Omental fat pad (tissue), 4 donors: ENCODE results near the gene BLCAP. TPM values are rescaled to one million over a fixed set of nuclear protein-coding genes. Genes with fewer than 3 reads are reported as not detected.
"Not testable (repeated sequence)": the region's sequence is repeated elsewhere in the genome, so short reads cannot be mapped to it uniquely, and the experiment has no call there.

Experiments
- ATAC-seq: fragments of 150-250 bp; one replicate; pipeline ENCODE4 v1.9.1; 2016; ENCODE audit warnings: mild to moderate bottlenecking, moderate library complexity; ENCODE audit not compliant: low FRiP score
- DNase-seq: peaks from one replicate; pipeline ENCODE4 v3.0.0-alpha.2; 2019; ENCODE audit warnings: low spot score
- CTCF ChIP-seq, 3 donors: fragments of 450-650 bp; IDR thresholded peaks; one replicate each; pipeline ENCODE4 v1.5.1; 2016 to 2017; ENCODE audit warnings: antibody characterized with exemption in 3 of 3, mild to moderate bottlenecking in 3 of 3, moderate library complexity in 2 of 3
- total RNA-seq, 4 donors: library from RNA; depleted of rRNA; stranded (reverse); fragments of >200 nt; gene quantifications; one replicate each; pipeline ENCODE4 v1.1.0, GENCODE V29; 2016

Gene BLCAP
- total RNA-seq, 4 donors from 2014 or later: 58.6 to 197 (median 82.1) TPM

DNA sequence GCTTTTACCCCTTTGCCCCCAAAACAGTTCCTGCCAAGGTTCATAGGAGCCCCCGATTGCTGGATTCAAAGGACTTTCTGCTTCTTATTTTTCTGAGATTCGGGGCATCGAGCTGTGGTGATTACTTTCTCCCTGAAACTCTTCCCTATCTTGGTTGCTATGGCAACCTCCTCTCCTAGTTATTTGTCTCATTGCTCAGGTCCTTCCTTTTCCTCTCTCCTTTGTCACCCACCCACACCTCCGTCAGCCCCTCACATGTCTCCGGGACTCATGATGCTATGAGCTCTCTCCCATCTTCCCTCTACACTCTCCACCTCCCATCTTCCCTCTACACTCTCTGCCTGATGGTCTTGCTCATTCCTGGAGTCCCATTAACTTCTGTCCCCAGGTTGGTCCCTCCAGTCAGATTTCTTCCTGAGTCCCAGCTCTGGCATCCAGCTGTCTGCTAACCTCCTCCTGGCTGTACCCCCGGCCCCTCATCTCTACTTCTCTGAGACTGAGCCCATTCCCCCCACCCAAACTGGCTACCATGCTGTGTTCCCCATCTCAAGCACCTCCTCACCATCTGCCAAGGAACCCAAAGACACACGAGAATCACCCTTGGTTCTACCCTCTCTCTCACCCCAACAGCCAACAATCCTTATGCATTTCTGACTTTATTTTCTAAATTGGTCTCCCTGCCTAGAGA, 36.9 kb downstream of the BLCAP start:
- DNase-seq: no peak
- TF ChIP-seq CTCF (IDR thresholded peaks at IDR 0.05): no peak
- no peak for ATAC-seq

GRCh38 chr20:37486209-37486608, 41.5 kb downstream of the BLCAP start:
- not testable (repeated sequence) for DNase-seq

GRCh38 chr20:37484331-37484730, 43.3 kb downstream of the BLCAP start:
- ATAC-seq (no peak), DNase-seq (no peak)
- TF ChIP-seq CTCF (IDR thresholded peaks at IDR 0.05): no peak

More at GRCh38 chr20:37486209-37486608, 41.5 kb downstream of the BLCAP start:
- not testable (repeated sequence) for ATAC-seq

- no peak for TF ChIP-seq CTCF (IDR thresholded peaks at IDR 0.05)
- ATAC-seq (no peak), DNase-seq (no peak)
These were observed 46.1 kb downstream of the BLCAP start for GRCh38 chr20:37481610-37482009.

DNA sequence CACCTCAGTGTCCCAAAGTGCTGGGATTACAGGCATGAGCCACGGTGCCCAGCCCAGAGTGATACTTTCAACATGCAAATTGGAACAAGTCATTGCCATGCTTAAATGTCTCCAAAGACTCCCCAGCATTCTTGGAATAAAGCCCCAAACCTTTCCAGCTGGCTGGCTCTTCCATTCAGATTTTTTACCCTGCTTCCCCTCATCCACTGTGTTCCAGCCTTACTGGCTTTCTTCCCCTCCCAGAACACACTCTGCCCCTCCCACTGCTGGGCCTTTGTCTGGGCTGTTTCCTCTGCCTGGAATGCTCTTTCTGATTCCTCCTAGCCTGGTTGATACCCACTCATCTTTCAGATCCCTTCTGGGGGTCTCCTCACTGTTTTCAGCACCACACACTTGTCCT, 46.8 kb downstream of the BLCAP start:
- ATAC-seq (no peak), DNase-seq (no peak)
- no peak for TF ChIP-seq CTCF (IDR thresholded peaks at IDR 0.05)

GRCh38 chr20:37479925-37480691, 47.6 kb downstream of the BLCAP start:
- no peak for ATAC-seq
- no peak for TF ChIP-seq CTCF (IDR thresholded peaks at IDR 0.05)
- no peak for DNase-seq

DNA sequence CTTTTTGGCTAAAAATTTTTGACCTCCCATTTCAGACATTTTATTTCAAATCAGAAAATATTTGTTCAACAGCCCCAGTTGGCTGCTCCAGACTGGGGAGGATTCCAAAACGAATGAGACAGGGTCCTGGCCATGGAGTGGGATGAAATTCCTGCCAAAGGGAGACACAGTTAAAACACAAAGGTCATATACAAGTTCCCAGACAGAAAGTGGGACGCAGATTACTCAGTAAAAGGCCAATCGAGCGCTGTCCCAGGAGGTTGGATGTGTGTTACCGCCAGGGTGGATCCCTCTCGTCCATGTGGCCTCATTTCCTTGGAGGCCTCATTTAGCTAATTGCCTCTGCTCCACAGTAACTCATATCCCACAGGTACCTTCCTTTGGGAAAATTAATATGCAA, 48.4 kb downstream of the BLCAP start:
- DNase-seq (no peak), ATAC-seq (peak; percentile 63)
- no peak for TF ChIP-seq CTCF (IDR thresholded peaks at IDR 0.05)
